ENCODE measurements around the gene INTS3.

Gene INTS3

DNA sequence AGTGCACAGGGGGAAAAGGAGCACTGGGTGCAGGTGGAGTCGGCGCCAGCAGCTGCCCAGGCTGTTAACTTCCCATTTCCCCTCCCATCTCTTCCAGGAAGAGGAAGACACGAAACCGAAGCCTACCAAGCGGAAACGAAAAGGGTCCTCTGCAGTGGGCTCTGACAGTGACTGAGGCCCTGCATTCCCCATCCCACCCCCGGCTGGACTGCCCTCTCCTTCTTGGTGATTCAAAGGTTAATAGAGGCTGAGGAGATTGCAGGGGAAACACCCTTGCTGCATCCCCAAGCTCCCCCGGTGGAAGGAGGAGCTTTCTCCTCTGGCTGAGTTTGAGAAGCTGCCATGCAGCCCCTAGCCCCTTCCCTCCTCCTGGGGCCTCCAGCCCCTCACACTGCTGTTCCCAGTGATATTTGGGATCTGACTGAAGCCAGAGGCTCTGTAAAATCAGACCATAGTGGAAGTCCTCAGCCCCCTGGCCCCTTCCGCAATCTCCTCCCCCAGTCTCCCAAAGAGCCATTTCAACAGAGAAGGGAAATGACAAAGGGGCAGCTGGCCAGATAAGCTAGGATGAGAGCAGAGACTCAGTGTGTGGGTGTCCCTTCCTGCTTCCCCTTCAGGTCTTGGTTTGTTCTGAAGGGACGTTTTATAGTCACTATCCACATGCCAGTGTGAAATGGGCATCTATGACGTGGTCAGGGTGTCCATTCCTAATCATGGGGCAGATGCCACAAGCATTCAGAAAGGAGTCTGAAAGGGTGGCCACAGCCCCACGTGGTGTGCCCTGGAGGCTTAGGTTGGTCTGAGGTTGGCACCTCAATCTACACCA, 45.5 kb downstream of the INTS3 start:
- POLR2A ChIA-PET, result interaction anchor here (1.0 to 1.2 kb wide), 2 partner anchors 10 to 217 kb away, joined by 5 read pairs; partner anchors contain the start of gene RPS27
- Histone ChIP-seq H3K27ac (ENCODE audit: extremely low read depth, low read depth, low read length) (no peak overlapping the region), H3K4me1 (ENCODE audit: control insufficient read depth, insufficient read depth, low read length) (peaks cover 8% of the 10 kb centered on the region), H3K36me3 (ENCODE audit: control insufficient read depth in 2 of 2, insufficient read depth in 1 of 2, low read length in 2 of 2) (peaks cover 10 to 62% of the 10 kb centered on the region in 2 experiments), H3K4me3 (ENCODE audit: low read depth, low read length) (no peak overlapping the region), H3K9me3 (ENCODE audit: control insufficient read depth, insufficient read depth, low read depth, low read length) (no peaks in the 10 kb centered on the region)
- CTCF ChIA-PET, result interaction anchor here (0.7 to 1.7 kb wide), 8 partner anchors 25 to 214 kb away, joined by 3 to 9 read pairs (median 4); partner anchors contain the start of gene RAB13
- TF ChIP-seq, protein P1, sequence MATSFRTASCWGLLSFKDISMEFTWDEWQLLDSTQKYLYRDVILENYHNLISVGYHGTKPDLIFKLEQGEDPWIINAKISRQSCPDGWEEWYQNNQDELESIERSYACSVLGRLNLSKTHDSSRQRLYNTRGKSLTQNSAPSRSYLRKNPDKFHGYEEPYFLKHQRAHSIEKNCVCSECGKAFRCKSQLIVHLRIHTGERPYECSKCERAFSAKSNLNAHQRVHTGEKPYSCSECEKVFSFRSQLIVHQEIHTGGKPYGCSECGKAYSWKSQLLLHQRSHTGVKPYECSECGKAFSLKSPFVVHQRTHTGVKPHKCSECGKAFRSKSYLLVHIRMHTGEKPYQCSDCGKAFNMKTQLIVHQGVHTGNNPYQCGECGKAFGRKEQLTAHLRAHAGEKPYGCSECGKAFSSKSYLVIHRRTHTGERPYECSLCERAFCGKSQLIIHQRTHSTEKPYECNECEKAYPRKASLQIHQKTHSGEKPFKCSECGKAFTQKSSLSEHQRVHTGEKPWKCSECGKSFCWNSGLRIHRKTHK (tag by site-specific recombination; IDR thresholded peaks at IDR 0.05), result no peak

DNA sequence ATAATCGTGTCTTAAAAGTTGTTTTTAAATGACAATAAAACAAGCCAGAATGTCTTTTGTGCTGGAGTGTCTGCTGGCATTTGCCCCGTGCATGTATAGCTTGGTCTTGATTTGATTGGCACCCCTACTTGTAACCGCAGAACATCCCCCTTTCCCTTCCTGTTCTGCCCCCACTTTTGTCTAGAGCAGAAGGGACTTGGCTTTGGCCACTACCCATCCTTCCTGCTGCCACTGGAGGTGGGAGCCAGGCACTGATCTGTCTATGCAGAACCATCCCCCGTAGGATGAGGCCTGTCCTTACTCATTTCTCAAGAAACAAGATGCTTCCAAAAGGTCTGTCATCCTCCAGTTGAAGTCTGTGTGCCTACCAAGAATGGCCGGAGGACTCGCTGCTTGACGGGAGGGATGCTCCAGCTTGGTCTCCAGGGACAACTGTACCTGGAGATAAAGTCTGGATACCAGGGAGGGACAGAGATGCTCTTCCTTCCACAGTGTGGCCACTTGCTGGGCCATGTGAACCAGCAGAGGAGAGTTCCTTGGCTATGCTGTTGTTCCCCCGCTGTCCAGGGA, 46.3 kb downstream of the INTS3 start:
- ChIA-PET POLR2A (interaction anchor here (0.7 kb wide), 1 partner anchor 140 kb away, joined by 6 read pairs; no protein-coding TSS in a partner anchor), CTCF (interaction anchor here (0.6 to 0.8 kb wide), 3 partner anchors 40 to 328 kb away, joined by 3 to 4 read pairs (median 4); no protein-coding TSS in a partner anchor)
- Histone ChIP-seq H3K36me3 (ENCODE audit: control insufficient read depth in 2 of 2, insufficient read depth in 1 of 2, low read length in 2 of 2) (peaks cover 7 to 59% of the 10 kb centered on the region in 2 experiments), H3K9me3 (ENCODE audit: control insufficient read depth, insufficient read depth, low read depth, low read length) (no peaks in the 10 kb centered on the region), H3K4me1 (ENCODE audit: control insufficient read depth, insufficient read depth, low read length) (peaks cover 8% of the 10 kb centered on the region), H3K27ac (ENCODE audit: extremely low read depth, low read depth, low read length) (no peak overlapping the region), H3K4me3 (ENCODE audit: low read depth, low read length) (no peak overlapping the region)
- TF ChIP-seq SETDB1 (IDR thresholded peaks at IDR 0.05; ENCODE audit: insufficient read length, low read length), result no peak
- TF ChIP-seq, protein P2, sequence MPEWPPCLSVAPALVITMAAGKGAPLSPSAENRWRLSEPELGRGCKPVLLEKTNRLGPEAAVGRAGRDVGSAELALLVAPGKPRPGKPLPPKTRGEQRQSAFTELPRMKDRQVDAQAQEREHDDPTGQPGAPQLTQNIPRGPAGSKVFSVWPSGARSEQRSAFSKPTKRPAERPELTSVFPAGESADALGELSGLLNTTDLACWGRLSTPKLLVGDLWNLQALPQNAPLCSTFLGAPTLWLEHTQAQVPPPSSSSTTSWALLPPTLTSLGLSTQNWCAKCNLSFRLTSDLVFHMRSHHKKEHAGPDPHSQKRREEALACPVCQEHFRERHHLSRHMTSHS (tag by site-specific recombination; IDR thresholded peaks at IDR 0.05), result no peak
- peak; percentile 45; the same call in 1 of the 2 replicates for TF ChIP-seq ZNF341 (tag by site-specific recombination; IDR thresholded peaks at IDR 0.05; ENCODE audit: low read depth)

DNA sequence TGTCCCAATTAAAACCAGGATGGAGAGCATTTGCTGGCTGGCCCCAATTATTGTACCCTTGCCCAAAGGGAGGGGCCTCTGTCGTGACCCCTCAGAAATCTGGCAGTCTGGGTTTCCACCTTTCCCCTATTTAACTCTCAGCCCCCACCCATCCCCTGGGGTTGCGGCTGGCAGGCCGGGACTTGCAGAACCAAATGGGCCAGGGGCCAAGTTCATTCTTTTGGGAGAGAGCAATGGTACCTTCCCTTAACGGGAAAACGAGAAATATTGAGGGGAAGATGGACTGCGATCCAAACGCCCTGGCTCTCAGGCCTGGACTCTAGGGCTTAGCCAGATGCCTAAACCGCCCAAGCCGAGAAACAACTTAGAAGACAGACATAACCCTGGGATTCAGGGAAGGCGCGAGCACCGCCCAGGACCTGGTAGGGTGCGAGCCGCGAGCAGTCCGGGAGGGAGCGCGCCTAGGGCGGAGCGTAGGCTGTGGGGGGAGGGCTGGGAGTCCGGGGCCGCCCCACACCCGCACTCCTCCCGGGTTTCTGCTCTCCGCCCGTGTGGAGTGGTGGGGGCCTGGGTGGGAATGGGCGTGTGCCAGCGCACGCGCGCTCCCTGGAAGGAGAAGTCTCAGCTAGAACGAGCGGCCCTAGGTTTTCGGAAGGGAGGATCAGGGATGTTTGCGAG, 47.1 kb downstream of the INTS3 start, which contains the start of gene SLC27A3:
TSS of gene SLC27A3 (plus strand) at position 628 of the 678 bp plus-strand sequence. CDS start 91 bp downstream, outside the sequence.
- peaks cover 0 to 52% of the 10 kb centered on the region in 2 experiments; a peak in 2 of 3 replicates for H3K36me3 ChIP-seq (ENCODE audit: control insufficient read depth in 2 of 2, insufficient read depth in 1 of 2, low read length in 2 of 2)
- POLR2A ChIA-PET, result interaction anchor here (0.6 to 1.6 kb wide), 14 partner anchors 9 to 226 kb away, joined by 3 to 9 read pairs (median 5); partner anchors contain the start of genes CHTOP, CREB3L4, INTS3 and JTB
- CTCF ChIA-PET, result interaction anchor here (0.6 to 2.7 kb wide), 5 partner anchors 97 to 423 kb away, joined by 3 to 12 read pairs (median 5); partner anchors contain the start of gene RAB13
- peak within 1 kb of the TSS; percentile 74 for H3K27ac ChIP-seq (ENCODE audit: extremely low read depth, low read depth, low read length)
- peak within 1 kb of the TSS; percentile 60 for H3K4me3 ChIP-seq (ENCODE audit: low read depth, low read length)
- peaks cover 8% of the 10 kb centered on the region for H3K4me1 ChIP-seq (ENCODE audit: control insufficient read depth, insufficient read depth, low read length)
- H3K9me3 ChIP-seq (ENCODE audit: control insufficient read depth, insufficient read depth, low read depth, low read length), result no peaks in the 10 kb centered on the region
- TF ChIP-seq ZBTB48 (tag by site-specific recombination; IDR thresholded peaks at IDR 0.05) (0 out of 2 replicates have a peak, but pooled peaks have one; percentile 61), ZEB2 (tag by site-specific recombination; IDR thresholded peaks at IDR 0.05) (peak; percentile 62; the same call in 1 of the 2 replicates), MZF1 (tag by site-specific recombination; IDR thresholded peaks at IDR 0.05; ENCODE audit: borderline replicate concordance) (no peak), ZFP69B (tag by site-specific recombination; IDR thresholded peaks at IDR 0.05) (0 out of 2 replicates have a peak, but pooled peaks have one; percentile 13), ZNF792 (tag by site-specific recombination; IDR thresholded peaks at IDR 0.05) (0 out of 2 replicates have a peak, but pooled peaks have one; percentile 19), ZNF174 (tag by site-specific recombination; IDR thresholded peaks at IDR 0.05) (no peak), ZFHX2 (tag by site-specific recombination; conservative IDR thresholded peaks at IDR 0.05) (peak; percentile 87), ZNF274 (IDR thresholded peaks at IDR 0.05; ENCODE audit: low read length) (no peak), ZNF274 (tag by site-specific recombination; IDR thresholded peaks at IDR 0.05; ENCODE audit: borderline replicate concordance) (no peak), ZNF629 (tag by site-specific recombination; IDR thresholded peaks at IDR 0.05) (0 out of 2 replicates have a peak, but pooled peaks have one; percentile 34), ZFP37 (tag by site-specific recombination; IDR thresholded peaks at IDR 0.05) (no peak)
- TF ChIP-seq, protein P3, sequence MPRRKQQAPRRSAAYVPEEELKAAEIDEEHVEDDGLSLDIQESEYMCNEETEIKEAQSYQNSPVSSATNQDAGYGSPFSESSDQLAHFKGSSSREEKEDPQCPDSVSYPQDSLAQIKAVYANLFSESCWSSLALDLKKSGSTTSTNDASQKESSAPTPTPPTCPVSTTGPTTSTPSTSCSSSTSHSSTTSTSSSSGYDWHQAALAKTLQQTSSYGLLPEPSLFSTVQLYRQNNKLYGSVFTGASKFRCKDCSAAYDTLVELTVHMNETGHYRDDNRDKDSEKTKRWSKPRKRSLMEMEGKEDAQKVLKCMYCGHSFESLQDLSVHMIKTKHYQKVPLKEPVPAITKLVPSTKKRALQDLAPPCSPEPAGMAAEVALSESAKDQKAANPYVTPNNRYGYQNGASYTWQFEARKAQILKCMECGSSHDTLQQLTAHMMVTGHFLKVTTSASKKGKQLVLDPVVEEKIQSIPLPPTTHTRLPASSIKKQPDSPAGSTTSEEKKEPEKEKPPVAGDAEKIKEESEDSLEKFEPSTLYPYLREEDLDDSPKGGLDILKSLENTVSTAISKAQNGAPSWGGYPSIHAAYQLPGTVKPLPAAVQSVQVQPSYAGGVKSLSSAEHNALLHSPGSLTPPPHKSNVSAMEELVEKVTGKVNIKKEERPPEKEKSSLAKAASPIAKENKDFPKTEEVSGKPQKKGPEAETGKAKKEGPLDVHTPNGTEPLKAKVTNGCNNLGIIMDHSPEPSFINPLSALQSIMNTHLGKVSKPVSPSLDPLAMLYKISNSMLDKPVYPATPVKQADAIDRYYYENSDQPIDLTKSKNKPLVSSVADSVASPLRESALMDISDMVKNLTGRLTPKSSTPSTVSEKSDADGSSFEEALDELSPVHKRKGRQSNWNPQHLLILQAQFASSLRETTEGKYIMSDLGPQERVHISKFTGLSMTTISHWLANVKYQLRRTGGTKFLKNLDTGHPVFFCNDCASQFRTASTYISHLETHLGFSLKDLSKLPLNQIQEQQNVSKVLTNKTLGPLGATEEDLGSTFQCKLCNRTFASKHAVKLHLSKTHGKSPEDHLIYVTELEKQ (tag by site-specific recombination; IDR thresholded peaks at IDR 0.05; ENCODE audit: borderline replicate concordance), result no peak
- TF ChIP-seq, protein P4, sequence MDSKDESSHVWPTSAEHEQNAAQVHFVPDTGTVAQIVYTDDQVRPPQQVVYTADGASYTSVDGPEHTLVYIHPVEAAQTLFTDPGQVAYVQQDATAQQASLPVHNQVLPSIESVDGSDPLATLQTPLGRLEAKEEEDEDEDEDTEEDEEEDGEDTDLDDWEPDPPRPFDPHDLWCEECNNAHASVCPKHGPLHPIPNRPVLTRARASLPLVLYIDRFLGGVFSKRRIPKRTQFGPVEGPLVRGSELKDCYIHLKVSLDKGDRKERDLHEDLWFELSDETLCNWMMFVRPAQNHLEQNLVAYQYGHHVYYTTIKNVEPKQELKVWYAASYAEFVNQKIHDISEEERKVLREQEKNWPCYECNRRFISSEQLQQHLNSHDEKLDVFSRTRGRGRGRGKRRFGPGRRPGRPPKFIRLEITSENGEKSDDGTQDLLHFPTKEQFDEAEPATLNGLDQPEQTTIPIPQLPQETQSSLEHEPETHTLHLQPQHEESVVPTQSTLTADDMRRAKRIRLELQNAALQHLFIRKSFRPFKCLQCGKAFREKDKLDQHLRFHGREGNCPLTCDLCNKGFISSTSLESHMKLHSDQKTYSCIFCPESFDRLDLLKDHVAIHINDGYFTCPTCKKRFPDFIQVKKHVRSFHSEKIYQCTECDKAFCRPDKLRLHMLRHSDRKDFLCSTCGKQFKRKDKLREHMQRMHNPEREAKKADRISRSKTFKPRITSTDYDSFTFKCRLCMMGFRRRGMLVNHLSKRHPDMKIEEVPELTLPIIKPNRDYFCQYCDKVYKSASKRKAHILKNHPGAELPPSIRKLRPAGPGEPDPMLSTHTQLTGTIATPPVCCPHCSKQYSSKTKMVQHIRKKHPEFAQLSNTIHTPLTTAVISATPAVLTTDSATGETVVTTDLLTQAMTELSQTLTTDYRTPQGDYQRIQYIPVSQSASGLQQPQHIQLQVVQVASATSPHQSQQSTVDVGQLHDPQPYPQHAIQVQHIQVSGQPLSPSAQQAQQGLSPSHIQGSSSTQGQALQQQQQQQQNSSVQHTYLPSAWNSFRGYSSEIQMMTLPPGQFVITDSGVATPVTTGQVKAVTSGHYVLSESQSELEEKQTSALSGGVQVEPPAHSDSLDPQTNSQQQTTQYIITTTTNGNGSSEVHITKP (tag by site-specific recombination; IDR thresholded peaks at IDR 0.05), result peak; percentile 91
